HG02981 (cell line): ENCODE data around the gene GUK1.
"Not testable (repeated sequence)": the region's sequence is repeated elsewhere in the genome, so short reads cannot be mapped to it uniquely, and the experiment has no call there.

Experiments
- ATAC-seq: cut with Tn5 transposase; IDR thresholded peaks from one replicate; pipeline ENCODE4 v1.9.1; 2021; ENCODE audit warnings: mild to moderate bottlenecking, moderate library complexity; ENCODE audit not compliant: unreplicated experiment

The GUK1 gene

DNA sequence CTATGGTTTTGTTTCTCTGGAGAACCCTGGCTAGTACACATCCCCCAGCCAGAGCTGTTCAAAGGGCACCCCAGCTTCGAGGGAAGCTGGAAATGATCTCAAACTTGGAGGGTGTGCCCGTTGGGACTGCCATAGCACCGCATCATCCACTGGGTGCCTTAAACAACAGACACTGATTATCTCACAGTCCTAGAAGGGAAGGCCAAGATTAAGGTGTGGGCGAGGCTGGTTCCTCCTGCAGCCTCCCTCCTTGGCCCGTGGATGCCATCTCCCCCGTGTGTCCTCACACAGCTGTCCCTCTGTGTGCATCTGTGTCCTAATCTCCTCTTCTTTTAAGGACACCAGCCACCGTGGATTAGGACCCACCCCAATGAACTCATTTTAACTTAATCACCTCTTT, 21.3 kb downstream of the GUK1 start:
- ATAC-seq, result no peak

- no peak for ATAC-seq
These were observed 21.8 kb downstream of the GUK1 start for GRCh38 chr1:228161866-228162265.

GRCh38 chr1:228162286-228163006, 22.4 kb downstream of the GUK1 start:
- no peak for ATAC-seq

DNA sequence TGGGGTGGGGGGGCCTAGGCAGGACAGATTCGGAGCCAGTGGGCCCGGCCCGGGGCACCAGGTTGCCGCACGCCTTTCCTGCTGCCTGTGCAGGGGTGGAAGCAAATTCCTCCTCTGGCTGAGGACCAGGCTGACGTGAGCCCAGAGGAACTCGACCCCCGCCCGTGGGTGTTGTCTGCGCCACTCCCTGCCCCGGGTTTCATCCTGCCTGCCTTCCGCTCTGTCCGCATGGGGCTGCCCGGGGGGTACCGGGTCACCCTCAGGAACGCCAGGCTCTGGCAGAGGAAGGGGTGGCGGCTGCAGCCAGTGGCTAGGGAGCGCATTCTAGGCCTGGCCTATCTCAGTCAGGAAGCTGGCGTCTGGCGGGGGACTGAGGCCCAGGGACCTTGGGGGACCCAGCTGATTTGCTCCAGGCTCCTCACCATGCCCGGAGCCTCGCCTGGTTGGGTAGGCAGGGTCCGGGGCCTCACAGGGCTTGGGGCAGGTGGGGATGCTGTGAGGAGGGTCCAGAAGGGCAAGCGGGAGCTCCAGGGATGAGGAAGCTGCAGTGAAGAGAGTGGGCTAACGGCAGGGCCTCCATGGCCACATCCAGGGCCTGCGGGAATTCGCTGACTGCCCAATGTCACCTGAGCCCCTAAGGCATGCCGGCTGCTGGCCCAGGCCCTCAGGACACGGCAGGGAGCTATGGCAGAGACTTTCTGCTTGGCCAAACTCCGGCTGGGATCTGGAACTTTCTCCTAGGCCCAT, 23.1 kb downstream of the GUK1 start:
- no peak for ATAC-seq

DNA sequence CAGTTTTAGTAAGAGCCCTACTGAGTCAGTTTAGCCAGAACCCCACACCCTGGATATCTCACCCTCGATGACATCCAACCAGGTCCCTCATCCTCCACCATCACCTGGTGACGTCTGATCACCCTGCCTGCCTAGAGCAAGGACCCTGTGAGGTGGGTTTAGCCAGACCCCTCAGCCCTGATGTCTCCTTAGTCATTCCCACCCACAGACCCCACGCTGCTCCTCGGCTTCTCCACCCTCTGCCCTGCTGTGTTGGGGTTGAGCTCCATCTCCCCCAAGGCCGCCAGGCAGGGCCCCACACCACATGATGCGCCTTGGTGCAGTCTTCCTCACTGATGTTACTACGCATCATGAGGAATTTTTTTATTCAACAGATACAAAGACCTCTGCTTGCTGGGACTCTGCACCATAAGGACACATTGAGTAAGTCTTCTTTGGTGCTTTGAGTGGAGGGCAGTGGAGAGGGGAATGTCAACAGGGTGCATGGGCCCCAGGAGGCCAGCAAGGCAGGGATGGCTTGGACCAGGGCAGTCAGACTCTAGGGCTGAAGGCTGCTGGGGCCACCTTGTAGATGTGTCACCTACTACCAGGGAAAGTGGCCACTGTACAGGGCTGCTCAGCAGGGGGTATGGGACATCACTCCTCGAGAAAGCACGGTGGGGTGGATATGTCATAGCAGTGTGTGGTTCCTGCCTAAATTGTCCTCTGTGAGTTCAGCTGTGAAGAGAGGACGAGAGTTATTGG, 23.9 kb downstream of the GUK1 start:
- no peak for ATAC-seq

DNA sequence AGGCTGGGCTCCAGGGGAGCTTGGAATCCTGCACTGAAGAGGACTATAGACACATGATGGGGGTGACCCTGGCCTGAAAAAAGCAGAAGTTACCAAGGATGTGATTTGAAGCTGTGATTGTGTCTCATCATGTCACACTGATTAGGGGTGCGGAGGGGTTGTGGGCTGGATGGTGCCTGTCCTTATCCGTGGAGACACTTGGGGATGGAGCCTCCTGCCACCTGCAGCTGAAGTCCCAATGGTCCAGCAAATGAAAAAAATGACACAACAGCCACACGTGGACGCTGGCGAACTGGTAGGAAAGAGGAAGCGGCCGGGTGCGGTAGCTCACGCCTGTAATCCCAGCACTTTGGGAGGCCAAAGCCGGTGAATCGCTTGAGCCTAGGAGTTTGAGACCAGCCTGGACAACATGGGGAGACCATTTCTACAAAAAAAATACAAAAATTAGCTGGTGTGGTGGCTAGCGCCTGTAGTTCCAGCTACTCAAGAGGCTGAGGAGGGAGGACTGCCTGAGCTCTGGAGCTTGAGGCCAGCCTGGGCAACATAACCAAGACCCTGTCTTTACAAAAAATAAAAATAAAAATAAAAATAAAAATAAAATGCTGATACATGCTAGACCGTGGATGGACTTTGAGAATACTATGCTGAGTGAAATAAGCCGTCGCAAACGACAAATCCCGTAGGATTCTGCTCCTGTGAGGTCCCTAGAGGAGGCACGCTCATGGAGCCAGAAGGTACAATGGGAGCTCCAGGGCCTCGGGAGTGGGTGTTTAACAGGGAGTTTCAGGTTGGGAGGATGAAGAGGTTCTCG, 24.7 kb downstream of the GUK1 start:
- ATAC-seq, result peak; percentile 0

GRCh38 chr1:228165372-228166169, 25.5 kb downstream of the GUK1 start, which contains the start of gene IBA57:
Gene IBA57 (plus strand): TSS chr1:228165804. CDS start chr1:228165817, 13 bp downstream.
- peak; percentile 85 for ATAC-seq

GRCh38 chr1:228166170-228166936, 26.3 kb downstream of the GUK1 start:
- ATAC-seq, result peak; percentile 13

DNA sequence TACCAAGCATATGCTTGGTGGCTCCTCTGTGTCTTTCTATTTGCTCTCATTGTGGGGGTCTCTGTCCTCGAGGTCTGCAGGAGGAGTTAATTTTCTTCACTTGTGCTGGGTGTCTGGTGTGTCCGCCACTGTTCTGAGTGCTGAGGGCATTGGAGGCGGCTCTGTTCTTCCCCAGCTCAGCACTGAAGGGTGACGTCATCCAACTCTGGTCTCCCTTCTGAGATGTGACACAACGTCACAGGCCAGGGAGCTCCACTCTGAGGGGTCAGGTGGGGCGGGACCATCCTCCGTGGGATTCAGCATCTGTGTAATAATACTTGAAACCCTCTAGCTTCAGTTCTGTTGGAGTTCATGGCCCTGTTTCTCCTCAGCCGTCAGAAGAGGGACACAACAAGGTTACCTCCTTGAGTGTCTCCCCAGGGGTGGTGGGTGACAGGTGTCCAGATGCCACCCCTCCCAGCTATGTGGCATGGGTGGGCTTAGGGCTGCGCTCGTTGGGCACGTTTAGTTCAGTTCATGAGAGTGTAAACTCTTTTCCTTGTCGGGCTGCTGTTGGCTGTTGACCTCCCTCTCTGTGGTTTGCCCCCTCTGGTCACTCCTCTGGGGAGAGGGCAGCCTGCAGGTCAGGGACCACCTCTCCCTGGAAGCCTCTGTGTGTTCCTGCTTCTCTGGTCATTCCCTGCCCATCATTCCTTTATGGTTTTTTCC, 28.6 kb downstream of the GUK1 start:
- ATAC-seq, result no peak

DNA sequence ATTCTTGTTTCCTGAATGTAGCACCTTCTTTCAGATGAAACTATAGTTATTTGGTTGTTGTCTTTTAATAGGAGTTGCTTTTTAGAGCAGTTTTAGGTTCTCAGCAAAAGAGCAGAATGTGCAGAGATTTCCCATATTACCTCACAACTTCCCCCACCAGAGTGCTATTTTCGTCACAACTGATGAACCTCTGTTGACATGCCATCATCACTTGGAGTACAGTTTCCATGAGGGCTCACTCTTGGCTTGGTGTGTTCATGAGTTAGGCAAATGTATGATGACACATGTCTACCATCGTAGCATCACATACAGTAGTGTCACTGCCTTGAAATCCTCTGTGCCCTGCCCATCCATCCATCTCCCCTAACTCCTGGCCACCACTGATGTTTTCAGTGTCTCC, 29.3 kb downstream of the GUK1 start:
- ATAC-seq, result no peak

DNA sequence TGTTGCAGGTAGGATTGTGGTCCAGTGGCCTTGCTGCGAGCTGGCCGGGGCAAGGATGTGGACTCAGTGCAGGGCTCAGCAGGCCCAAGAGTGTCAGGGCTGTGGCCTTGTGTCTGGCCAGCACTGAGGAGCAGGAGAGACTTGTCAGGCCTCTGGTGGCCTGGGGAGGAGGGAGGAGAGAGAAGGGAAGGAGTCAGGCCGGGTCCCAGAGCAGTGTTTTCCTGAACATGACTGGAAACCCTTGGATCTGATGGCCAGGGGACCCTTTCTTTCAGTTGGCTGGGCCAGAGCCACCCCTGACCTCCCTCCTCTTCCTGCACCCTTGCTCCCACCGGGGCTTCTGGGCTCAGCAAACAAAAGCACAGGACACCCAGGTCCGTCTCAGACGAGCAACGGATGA, 30.6 kb downstream of the GUK1 start:
- no peak for ATAC-seq

DNA sequence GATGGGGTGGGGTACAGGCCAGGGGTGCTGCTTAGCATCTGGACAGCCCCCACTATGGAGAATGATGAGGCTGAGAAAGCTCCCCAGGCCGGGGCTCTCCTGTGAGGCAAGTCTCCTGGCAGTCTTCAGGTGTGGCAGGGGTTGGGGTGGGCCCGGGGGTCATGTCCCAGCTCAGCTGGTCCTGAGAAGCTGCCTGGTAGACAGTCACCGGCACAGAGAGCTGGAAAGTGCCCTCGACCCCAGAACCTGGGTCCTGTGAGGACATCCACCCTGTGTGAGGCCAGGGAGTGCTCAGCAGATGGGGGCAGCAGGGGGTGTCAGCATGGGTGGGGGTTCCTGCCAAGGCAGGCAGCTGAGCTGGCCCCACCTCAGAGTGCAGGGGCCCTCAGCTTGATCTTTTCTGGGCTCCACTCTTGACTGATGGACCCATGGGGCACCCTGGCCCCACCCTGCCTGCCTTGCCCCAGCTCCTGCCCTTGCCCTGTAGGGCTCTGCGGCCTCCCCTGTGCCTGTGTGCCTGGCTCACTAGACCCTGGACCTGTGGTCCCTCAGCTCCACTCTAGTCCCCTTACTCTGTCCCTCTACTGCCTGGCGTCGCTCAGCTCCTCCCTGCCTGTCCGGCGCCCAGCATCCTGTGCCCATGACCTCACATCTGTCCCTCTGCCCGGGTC, 31.3 kb downstream of the GUK1 start:
- ATAC-seq, result no peak

- ATAC-seq, result no peak
These were observed 32.8 kb downstream of the GUK1 start for GRCh38 chr1:228172591-228173527.

- not testable (repeated sequence) for ATAC-seq
These were observed 33.7 kb downstream of the GUK1 start for GRCh38 chr1:228173528-228174481.

DNA sequence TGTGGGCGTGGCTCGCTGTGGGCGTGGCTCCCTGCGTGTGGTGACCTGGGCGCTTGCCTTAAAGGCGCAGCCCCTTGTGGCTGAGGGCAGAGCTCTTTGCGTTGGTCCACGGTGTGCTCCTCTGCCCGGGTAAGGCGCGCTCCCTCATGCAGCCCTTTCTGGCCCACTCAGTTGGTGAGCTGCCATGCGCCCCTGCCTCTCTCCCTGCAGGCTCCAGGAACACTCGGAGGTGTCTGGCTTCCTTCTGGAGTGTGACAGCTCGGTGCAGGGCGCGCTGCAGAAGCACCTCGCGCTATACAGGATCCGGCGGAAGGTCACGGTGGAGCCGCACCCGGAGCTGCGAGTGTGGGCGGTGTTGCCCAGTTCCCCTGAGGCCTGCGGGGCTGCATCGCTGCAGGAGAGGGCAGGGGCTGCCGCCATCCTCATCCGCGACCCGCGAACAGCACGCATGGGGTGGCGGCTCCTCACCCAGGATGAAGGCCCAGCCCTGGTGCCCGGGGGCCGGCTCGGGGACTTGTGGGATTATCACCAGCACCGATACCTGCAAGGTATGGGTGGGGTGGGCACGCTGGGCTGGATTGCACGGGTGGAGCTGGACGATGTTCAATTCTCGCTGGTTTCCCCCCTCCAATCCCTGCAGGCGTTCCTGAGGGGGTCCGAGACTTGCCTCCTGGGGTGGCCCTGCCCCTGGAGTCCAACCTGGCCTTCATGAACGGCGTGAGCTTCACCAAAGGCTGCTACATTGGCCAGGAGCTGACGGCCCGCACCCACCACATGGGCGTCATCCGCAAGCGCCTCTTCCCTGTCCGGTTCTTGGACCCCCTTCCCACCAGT, 34.6 kb downstream of the GUK1 start:
- ATAC-seq, result no peak
